ENCODE measurements around the gene NRAS.

NRAS gene

DNA sequence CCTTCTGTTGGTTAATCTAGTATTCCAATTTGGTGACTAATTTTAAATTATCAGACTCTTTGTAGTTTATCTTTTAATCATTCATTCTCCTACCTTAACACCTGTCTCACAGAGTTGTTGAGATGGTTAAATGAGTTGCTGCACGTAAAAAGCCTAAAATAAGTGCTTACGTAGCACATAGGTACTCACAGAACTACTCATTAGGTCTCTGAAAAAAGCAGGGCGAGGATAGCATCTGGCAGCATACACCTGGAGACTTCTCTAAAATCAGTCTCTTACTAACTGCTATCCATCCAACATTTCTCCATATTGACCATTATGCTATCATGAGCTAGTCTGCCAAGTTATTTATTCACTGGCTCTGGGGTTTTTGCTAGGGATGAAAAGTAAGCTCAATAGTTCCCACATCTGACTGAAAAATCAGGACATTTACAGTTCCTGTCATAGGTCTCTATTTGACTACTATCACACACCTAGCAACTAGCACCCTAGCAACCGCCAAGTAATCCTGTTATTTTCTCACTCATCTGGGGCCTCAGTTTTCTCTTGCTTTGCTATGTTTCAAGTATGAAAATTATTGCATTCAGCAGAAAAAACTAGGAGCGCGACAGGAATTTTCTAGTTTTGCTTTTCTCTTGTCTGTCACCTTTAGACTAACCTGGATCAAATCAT, 30.0 kb upstream of the NRAS start:
- DNase-seq (ENCODE audit: low read depth, low spot score), result no peak
- in situ Hi-C loops (cut with HindIII; ENCODE audit: low sequenced_read_pairs), result no loop called here
- TF ChIP-seq, protein P1, sequence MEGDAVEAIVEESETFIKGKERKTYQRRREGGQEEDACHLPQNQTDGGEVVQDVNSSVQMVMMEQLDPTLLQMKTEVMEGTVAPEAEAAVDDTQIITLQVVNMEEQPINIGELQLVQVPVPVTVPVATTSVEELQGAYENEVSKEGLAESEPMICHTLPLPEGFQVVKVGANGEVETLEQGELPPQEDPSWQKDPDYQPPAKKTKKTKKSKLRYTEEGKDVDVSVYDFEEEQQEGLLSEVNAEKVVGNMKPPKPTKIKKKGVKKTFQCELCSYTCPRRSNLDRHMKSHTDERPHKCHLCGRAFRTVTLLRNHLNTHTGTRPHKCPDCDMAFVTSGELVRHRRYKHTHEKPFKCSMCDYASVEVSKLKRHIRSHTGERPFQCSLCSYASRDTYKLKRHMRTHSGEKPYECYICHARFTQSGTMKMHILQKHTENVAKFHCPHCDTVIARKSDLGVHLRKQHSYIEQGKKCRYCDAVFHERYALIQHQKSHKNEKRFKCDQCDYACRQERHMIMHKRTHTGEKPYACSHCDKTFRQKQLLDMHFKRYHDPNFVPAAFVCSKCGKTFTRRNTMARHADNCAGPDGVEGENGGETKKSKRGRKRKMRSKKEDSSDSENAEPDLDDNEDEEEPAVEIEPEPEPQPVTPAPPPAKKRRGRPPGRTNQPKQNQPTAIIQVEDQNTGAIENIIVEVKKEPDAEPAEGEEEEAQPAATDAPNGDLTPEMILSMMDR (IDR thresholded peaks at IDR 0.05; ENCODE audit: low read depth, low read length), result no peak
- no peak overlapping the region for H3K4me3 ChIP-seq (ENCODE audit: low read depth, low read length)

- in situ Hi-C loops (cut with HindIII; ENCODE audit: low sequenced_read_pairs), result no loop called here
- no peak overlapping the region for H3K4me3 ChIP-seq (ENCODE audit: low read depth, low read length)
- TF ChIP-seq, protein P1 (IDR thresholded peaks at IDR 0.05; ENCODE audit: low read depth, low read length), result no peak
- DNase-seq (ENCODE audit: low read depth, low spot score), result peak; percentile 63
Measured at GRCh38 chr1:114745291-114745690, 28.7 kb upstream of the NRAS start.

- TF ChIP-seq, protein P1 (IDR thresholded peaks at IDR 0.05; ENCODE audit: low read depth, low read length), result no peak
- no peak overlapping the region for H3K4me3 ChIP-seq (ENCODE audit: low read depth, low read length)
- in situ Hi-C loops (cut with HindIII; ENCODE audit: low sequenced_read_pairs), result no loop called here
- DNase-seq (ENCODE audit: low read depth, low spot score), result no peak
Measured at GRCh38 chr1:114741963-114742746, 25.6 kb upstream of the NRAS start.

DNA sequence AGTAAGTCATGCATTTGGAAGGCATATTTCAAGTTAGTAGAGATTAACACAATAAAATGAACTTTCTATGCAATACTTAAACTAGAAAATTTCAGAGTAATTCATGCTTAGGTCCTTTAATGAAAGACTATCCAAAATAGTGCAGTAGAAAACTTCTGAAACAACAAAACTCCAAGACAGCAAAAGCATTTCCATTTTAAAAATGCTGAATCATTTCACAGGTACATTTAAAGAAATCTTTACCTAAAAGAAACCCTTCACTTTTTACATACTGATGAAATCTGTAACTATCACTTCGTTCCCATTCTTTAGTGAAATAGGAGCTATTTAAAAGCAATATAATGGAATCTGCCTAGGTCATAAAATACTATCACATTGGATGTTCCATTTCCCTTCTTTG, 23.8 kb upstream of the NRAS start:
- DNase-seq (ENCODE audit: low read depth, low spot score), result no peak
- H3K4me3 ChIP-seq (ENCODE audit: low read depth, low read length), result no peak overlapping the region
- in situ Hi-C loops (cut with HindIII; ENCODE audit: low sequenced_read_pairs), result no loop called here
- TF ChIP-seq, protein P1 (IDR thresholded peaks at IDR 0.05; ENCODE audit: low read depth, low read length), result no peak

DNA sequence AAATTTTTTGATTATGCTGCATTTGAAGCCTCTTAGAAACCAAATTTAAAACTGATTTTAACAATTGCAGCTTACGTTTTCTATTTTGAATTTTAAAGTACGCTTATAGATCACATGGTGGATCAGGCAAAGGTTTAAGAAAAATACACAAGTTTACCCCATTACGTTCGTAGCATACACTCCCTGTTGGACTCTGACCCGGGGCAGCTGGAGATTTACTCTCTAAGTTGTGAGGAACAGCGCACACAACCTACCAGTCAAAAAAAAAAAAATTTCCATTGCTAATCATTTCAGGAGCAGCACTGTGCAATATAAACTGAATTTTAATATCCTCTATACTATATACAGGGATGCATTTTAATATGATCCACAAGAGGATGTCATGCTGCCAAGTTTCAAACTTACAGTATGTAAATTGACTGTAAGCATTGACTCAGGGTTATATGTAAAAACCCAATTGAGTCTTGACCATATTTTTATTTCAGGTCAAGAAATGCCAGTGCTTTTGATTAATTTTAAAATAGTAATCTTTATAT, 20.8 kb upstream of the NRAS start:
- no peak for DNase-seq (ENCODE audit: low read depth, low spot score)
- in situ Hi-C loops (cut with HindIII; ENCODE audit: low sequenced_read_pairs), result no loop called here
- H3K4me3 ChIP-seq (ENCODE audit: low read depth, low read length), result no peak overlapping the region
- TF ChIP-seq, protein P1 (IDR thresholded peaks at IDR 0.05; ENCODE audit: low read depth, low read length), result no peak

GRCh38 chr1:114735479-114735878, 18.9 kb upstream of the NRAS start:
- H3K4me3 ChIP-seq (ENCODE audit: low read depth, low read length), result no peak overlapping the region
- in situ Hi-C loops (cut with HindIII; ENCODE audit: low sequenced_read_pairs), result no loop called here
- DNase-seq (ENCODE audit: low read depth, low spot score), result no peak
- TF ChIP-seq, protein P1 (IDR thresholded peaks at IDR 0.05; ENCODE audit: low read depth, low read length), result no peak
